ENCODE measurements around the gene LIM2.

LIM2 gene

DNA sequence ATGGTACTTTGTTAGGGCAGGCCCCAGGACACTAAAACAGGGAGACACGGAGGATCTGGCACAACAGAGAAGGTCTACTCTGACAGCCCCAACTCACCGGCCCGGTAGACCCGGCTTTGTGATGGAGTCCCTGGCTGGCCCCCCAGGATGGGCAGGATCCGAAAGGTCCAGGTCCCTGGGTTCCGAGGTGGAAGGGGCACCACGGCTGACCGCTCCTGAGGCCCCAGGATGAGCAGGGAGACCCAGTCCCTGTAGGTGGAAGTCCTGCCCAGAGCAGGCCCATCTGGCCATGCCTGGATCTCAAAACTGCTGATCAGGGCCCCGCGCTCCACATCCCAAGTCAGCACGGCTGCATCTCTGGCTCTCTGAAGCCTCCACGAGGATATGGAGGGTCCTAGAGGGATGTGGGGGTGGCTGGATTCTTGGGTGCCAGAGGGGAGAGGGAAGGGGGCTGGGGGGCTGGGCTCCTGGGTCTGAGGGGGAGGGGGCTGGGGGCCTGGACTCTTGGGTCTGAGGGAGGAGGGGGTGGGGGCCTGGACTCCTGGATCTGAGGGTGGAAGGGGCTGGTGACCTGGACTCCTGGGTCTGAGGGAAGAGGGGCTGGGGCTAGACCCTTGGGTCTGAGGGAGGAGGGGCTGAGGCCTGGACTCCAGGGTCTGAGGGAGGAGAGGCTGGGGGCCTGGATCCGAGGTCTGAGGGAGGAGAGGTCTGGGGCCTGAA is 50.5 kb downstream of the LIM2 start:
- CTCF ChIA-PET, result interaction anchor here (0.6 kb wide), 1 partner anchor 41 kb away, joined by 4 read pairs; no protein-coding TSS in a partner anchor
- TF ChIP-seq BHLHE40 (IDR thresholded peaks at IDR 0.05; ENCODE audit: borderline replicate concordance) (no peak), ZNF384 (IDR thresholded peaks at IDR 0.05) (no peak), L3MBTL2 (conservative IDR thresholded peaks at IDR 0.05) (no peak), SP1 (IDR thresholded peaks at IDR 0.05) (no peak), TARDBP (IDR thresholded peaks at IDR 0.05) (no peak), FOXM1 (IDR thresholded peaks at IDR 0.05; ENCODE audit: borderline replicate concordance) (no peak), ARNT (IDR thresholded peaks at IDR 0.05) (no peak), FOXA1 (IDR thresholded peaks at IDR 0.05) (no peak), CTBP1 (IDR thresholded peaks at IDR 0.05; ENCODE audit: borderline replicate concordance) (no peak), ELF4 (IDR thresholded peaks at IDR 0.05) (no peak)
- TF ChIP-seq, protein P1, sequence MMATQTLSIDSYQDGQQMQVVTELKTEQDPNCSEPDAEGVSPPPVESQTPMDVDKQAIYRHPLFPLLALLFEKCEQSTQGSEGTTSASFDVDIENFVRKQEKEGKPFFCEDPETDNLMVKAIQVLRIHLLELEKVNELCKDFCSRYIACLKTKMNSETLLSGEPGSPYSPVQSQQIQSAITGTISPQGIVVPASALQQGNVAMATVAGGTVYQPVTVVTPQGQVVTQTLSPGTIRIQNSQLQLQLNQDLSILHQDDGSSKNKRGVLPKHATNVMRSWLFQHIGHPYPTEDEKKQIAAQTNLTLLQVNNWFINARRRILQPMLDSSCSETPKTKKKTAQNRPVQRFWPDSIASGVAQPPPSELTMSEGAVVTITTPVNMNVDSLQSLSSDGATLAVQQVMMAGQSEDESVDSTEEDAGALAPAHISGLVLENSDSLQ (IDR thresholded peaks at IDR 0.05), result no peak
- no peak for DNase-seq (ENCODE audit: extremely low spot score)
- POLR2A ChIA-PET, result interaction anchor here (1.0 kb wide), 1 partner anchor 58 kb away, joined by 3 read pairs; no protein-coding TSS in a partner anchor

DNA sequence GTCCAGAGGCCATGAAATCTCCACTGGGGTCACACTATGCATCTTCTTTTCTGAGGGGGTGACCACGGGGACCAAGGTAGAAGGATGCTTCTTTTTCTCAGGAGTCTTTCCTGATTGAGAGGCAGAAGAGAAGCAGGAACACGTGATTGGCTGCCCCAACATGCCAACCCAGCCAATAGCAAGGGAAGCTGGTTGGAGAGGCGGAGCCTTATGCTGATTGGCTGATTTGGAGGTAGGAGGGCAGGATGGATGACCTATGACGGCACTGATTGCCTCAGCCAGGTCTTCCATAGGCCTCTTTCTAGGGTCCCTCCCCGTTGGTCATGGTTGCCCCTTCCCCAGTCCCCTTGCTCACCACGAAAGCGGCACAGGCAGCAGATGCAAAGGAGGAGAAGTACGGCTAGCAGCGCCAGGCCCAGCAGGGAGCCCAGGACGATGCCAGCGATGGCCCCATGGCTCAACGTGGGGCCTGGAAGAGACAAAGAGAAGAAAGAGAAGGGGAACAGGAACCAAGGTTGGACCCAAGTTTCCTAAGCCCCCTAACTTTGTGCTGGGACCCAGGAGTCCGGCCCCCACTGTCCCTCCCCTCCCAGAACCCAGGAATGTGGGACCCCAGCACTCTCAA is 53.8 kb downstream of the LIM2 start:
- ChIA-PET POLR2A (no interaction called here), CTCF (no interaction called here)
- TF ChIP-seq BHLHE40 (IDR thresholded peaks at IDR 0.05; ENCODE audit: borderline replicate concordance), result no peak
- TF ChIP-seq, protein P1 (IDR thresholded peaks at IDR 0.05), result no peak
- TF ChIP-seq CTBP1 (IDR thresholded peaks at IDR 0.05; ENCODE audit: borderline replicate concordance), result no peak
- TF ChIP-seq ZNF384 (IDR thresholded peaks at IDR 0.05), result no peak
- TF ChIP-seq ELF4 (IDR thresholded peaks at IDR 0.05), result no peak
- TF ChIP-seq FOXK2 (IDR thresholded peaks at IDR 0.05), result no peak
- no peak for TF ChIP-seq TARDBP (IDR thresholded peaks at IDR 0.05)
- no peak for TF ChIP-seq ARNT (IDR thresholded peaks at IDR 0.05)
- no peak for DNase-seq (ENCODE audit: extremely low spot score)

GRCh38 chr19:51331716-51332115 is 56.1 kb downstream of the LIM2 start:
- DNase-seq (ENCODE audit: extremely low spot score), result no peak
- ChIA-PET CTCF (no interaction called here), POLR2A (no interaction called here)
- no peak for TF ChIP-seq ZNF384 (IDR thresholded peaks at IDR 0.05)
- TF ChIP-seq ARNT (IDR thresholded peaks at IDR 0.05), result no peak
- TF ChIP-seq HDGF (IDR thresholded peaks at IDR 0.05; ENCODE audit: borderline replicate concordance), result no peak
- no peak for TF ChIP-seq NFRKB (IDR thresholded peaks at IDR 0.05)
- no peak for TF ChIP-seq SP1 (IDR thresholded peaks at IDR 0.05)
- no peak for TF ChIP-seq FOXM1 (IDR thresholded peaks at IDR 0.05; ENCODE audit: borderline replicate concordance)

- no peak for DNase-seq (ENCODE audit: extremely low spot score)
- CTCF ChIA-PET, result no interaction called here
- TF ChIP-seq ELF4 (IDR thresholded peaks at IDR 0.05), result no peak
- no peak for TF ChIP-seq FOXA1 (IDR thresholded peaks at IDR 0.05)
- TF ChIP-seq SUZ12 (IDR thresholded peaks at IDR 0.05), result no peak
- POLR2A ChIA-PET, result no interaction called here
Measured at GRCh38 chr19:51331193-51331592, 56.6 kb downstream of the LIM2 start.

DNA sequence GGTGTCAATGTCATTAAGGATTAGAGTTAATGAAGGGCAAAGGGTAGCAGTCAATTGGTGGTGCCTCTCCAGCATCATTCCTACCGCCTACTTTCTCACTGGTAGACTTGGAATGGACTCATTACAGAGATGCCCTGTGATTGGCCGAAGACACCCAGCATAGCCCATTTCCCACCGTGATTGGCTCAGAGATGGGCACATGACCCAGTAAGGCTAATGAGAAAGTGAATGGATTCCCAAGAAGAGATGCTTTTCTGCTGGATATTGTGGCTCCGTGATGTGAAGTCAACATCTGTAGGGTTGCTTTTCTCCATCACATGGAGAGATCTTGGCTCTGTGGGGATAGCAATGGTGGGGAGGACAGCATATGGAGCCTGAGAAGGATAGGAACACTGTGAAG is 57.4 kb downstream of the LIM2 start:
- CTCF ChIA-PET, result no interaction called here
- no peak for TF ChIP-seq TARDBP (IDR thresholded peaks at IDR 0.05)
- TF ChIP-seq LEF1 (IDR thresholded peaks at IDR 0.05; ENCODE audit: borderline replicate concordance), result no peak
- no peak for TF ChIP-seq SUZ12 (IDR thresholded peaks at IDR 0.05)
- no peak for TF ChIP-seq FOXM1 (IDR thresholded peaks at IDR 0.05; ENCODE audit: borderline replicate concordance)
- TF ChIP-seq BHLHE40 (IDR thresholded peaks at IDR 0.05; ENCODE audit: borderline replicate concordance), result no peak
- TF ChIP-seq FOXK2 (IDR thresholded peaks at IDR 0.05), result no peak
- no peak for TF ChIP-seq ZNF384 (IDR thresholded peaks at IDR 0.05)
- TF ChIP-seq L3MBTL2 (conservative IDR thresholded peaks at IDR 0.05), result no peak
- no peak for TF ChIP-seq ELF4 (IDR thresholded peaks at IDR 0.05)
- no peak for TF ChIP-seq NFRKB (IDR thresholded peaks at IDR 0.05)
- no peak for TF ChIP-seq ARNT (IDR thresholded peaks at IDR 0.05)
- no peak for TF ChIP-seq CTBP1 (IDR thresholded peaks at IDR 0.05; ENCODE audit: borderline replicate concordance)
- TF ChIP-seq HDGF (IDR thresholded peaks at IDR 0.05; ENCODE audit: borderline replicate concordance), result no peak

More for the DNA sequence above, 57.4 kb downstream of the LIM2 start:
- no peak for DNase-seq (ENCODE audit: extremely low spot score)
- POLR2A ChIA-PET, result no interaction called here

Data from HEK293T (cell line).